NCI-H69 (cell line): ENCODE data around the gene TLDC2.
"Not testable (repeated sequence)": the region's sequence is repeated elsewhere in the genome, so short reads cannot be mapped to it uniquely, and the experiment has no call there.

Experiments used
- DNase-seq: peaks from one replicate; lab custom pipeline; 2025; lab: John Stamatoyannopoulos, UW

TLDC2 gene

DNA sequence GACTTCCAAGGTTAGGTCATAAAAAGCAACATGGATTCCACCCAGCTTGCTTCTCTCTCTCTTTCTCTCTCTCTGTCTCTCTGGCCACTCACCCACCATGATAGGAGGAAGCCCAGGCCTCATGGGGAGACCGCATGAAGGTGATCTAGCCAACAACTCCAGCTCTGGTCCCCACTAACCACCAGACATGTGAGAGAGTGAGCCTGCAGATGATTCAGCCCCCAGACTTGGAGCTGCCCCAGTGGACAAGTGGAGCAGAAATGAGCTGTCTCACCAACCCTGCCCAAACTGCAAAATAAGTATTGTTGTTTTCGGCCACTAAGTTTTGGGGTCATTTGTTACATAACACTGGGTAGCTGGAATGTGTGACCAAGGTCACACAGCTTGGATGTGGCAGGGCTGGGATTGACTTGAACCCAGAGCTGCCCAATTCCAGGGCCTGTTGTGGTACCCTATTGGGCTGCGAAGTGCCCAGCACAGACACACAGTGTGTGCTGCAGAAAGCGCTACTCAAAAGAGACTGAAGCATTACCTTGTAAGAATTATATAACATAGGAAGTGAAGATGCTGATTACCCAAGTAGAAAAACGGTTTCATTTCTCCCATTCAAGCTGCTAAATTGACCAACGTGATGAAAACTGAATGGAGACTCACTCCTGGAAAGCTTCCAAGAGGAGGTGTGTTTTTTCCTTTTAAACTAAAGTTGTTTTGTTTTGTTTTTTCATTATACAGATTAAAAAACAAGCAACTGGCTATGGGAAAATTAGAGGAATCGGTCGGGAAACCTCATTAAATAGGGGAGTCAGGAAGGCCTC, 9.1 kb upstream of the TLDC2 start:
- DNase-seq, result no peak

DNA sequence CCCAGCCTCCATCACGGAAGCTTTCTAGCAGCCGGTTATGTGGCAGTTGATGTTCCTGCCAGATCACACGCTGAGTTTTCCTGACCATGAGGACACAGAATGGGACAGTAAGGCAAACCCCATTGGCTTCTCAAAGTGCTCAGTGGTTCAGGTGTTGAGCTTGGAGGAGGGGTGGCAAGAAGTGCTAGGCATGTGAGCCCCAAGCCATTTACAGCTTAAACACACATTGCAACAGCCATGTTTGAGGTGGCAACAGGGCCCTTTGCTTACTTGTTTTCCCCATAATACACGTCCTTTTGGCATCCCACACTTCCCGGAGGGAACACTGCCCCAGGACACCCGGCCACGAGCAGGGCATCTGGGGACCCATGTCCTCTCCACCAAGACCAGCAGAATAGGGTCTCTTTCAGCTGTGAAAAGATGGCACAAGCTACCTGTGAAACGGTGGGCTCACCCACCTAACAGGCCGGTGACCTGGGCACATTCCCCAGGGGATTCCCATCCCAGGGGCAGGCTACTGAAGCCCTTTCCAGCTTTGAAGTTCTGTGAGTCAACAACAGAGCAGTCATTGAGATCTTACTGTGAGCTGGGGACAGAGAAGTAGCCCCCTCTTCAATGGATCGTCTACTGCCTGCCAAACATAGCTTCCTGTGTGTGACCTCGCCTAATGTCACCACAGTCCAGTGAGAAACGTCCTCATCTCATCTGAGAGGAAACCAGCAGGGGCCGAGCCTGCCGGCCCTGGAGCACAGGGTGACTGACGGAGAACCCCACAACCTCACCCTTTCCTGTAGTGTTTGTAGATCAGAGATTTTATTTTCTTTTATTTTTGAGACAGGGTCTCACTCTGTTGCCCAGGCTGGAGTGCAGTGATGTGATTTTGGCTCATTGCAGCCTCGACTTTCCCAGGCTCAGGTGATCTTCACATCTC, 4.0 kb upstream of the TLDC2 start:
- DNase-seq, result no peak

DNA sequence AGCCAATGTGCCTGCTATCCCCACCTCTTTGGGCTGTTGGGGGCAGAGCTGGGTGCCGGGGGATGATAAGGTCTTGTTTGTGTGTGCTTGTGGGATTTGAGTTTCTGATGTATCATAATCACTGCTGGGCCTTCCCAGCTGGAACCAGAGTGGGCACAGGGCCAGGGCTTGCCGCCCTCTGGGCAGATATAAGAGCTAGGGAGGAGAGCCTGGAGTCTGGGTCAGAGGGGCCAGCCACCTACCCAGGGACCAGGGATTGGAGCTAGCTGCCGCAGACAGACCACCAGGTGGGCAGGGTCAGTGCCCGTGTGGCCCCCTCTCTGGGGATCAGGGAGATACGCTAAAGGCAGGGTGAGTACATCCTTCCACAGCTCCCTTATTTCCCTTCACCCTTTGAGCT, 3.1 kb upstream of the TLDC2 start:
- DNase-seq, result peak; percentile 65

DNA sequence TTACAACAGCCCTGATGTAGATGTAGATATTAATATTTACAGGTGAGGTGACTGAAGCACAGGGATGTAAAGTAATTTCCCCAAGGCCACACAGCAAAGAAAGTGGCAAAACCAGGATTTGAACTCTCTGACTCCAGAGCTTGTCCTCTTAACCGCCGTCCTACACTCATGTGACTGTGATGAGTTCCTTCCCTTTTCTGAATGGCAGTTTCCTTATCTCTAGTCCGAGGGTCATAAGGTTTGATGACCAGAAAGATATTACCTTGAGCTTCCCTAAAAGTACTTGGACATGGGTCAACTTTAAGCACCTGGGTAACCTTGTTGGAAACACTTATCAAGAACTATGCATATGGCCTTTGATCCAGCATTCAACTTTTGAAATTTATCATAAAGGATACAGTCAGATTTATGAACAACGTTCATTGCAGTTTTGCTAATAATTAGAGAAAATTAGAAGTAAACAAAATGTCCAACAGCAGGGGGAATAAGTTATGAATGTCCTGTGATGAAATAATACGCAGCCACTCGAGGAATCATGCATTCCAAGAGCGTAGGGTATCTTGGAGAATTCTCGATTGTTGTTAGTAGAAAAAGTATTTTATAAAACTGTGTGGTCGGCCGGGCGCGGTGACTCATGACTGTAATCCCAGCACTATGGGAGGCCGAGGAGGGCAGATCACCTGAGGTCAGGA, 2.3 kb upstream of the TLDC2 start:
- no peak for DNase-seq

DNA sequence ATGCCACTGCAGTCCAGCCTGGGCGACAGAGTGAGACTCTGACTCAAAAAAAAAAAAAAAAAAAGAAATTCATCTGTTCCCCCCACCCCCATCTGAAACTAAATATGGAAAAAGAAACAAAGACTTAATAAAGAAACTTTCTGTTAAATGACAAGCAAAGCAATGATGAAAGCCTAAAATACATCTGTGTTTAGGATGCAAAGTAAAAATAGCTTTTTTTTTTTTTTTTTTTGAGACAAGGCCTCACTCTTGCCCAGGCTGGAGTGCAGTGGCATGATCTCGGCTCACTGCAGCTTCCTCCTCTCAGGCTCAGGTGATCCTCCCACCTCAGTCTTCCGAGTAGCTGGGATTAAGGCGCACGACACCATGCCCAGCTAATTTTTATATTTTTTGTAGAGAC, 845 bp upstream of the TLDC2 start:
- not testable (repeated sequence) for DNase-seq

DNA sequence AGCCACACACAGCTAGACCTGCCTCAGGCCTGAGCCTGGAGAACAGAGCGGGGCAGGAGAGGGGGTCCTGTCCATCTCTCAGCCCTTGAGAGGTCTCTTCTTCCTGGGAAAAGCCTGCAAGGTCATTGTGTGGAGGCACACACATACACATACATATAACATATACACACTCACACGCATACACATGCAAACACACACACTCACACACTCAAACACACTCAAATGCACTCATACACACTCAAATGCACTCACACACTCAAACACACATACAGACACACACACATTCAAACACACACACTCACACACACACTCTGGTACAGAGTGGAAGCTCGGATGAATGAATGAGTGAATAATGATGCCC, 515 bp downstream of the TLDC2 start:
- no peak for DNase-seq

DNA sequence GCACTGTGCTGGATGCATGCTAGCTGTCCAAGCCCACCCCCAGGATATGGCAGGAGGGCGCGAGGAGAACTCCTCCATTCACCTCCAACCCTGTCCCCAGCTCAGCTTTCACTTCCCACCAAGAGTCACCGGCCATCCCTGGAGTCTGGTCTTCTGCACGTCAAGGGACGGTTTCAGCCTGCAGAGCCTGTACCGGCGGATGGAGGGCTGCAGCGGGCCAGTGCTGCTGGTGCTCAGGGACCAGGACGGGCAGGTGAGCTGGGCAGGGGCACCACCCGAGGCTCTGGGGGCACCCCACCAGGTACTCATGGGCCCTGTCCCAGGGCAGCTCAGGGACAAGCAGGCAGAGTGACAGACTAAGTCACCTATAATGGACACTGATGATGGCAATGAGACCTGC, 3.0 kb downstream of the TLDC2 start:
- DNase-seq, result no peak

DNA sequence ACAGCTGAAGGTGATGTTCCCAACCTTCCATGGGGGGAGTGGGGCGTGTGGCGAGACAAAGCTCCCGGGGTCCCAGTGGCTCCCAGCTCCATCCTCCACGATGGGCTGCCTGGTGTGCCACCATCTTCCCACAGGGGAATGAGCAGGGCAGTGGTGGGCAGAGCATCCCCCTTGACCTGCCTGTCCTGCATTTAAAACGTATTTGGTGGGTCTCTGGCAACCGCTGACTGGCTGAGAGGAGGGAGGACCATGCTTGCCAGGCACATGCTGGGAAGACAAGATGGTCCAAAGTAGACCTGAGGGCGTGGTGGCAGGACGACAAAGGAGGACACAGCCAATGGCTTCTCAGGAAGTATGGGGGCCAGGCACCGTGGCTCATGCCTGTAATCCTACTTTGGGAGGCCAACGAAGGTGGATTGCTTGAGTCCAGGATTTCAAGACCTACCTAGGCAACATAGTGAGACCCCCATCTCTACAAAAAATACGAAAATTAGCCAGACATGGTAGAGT, 4.9 kb downstream of the TLDC2 start:
- DNase-seq, result no peak

DNA sequence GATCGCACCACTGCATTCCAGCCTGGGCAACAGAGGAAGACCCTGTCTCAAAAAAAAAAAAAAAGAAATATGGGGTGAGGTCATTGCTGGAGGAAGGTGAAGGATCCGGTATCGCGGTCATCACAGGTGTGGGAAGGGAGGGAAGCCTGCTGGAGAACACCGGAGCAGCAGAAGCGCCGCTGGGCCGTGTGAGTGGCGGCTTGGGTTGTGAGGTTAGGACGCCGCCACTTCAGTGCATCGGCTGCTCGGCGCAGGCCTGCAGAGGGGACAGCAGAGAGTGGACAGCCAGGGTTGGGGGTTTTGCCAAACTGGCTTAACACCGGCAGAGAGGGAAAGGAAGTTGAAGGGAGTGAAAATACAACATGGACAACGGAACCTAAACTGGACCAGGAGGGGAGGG, 5.4 kb downstream of the TLDC2 start:
- DNase-seq, result no peak

DNA sequence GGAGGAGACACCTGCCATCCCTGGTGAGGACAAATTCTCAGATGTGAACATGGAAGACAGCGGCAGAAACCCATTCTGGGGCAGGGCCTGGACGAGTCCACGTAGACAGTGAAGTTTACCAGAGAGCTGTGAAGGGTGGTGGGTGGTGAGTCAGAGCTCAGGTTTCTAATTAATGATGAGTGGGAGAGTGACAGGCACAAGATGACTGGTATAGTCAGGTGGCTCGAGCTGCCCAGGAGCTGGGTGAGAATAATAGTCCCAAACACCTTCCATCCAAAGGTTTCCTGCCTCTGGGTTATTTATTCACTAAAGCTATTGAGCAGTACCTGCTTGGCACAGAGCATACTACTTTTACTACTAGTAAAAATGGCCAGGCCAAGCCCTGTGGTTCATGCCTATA, 6.0 kb downstream of the TLDC2 start:
- DNase-seq, result peak; percentile 42

DNA sequence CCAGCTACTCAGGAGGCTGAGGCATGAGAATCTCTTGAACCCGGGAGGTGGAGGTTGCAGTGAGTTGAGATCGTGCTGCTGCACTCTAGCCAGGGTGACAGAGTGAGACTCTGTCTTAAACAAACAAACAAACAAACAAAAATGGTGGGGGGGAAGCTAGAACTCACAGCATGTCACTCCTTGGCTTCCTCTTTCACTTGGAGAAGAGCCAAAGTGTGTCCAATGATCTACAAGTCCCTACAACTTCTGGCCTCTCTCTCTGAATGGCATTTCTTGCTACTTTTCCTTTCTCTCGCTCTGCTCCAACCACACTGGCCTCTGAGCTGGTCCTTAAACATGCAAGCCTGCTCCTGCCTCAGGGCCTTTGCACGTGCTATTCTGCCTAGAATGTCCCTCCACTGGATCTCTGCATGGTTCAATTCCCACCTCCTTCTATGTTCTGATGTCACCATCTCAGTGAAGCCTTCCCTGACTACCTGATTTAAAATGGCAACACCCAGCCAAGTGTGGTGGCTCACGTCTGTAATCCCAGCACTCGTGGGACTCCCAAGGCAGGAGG, 8.1 kb downstream of the TLDC2 start:
- no peak for DNase-seq

DNA sequence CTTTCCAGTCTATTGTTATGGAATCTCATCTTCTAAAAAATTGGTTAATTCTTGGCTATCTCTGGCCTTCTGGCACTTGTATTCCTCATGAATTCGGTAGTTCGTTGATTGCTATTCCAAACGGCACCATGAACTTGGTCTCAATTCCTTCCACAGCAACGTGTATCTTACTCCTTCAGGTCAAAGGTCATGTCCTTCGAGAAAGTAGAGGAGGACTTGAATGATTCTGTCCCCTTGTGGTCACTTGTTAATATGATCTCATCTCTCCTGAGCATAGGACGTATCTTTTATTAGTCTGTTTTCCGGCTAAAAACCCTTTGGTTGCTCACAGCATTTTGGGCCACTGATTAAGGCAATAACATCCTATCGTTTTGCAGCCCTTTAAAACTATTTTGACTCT, 9.4 kb downstream of the TLDC2 start:
- DNase-seq, result peak; percentile 5

DNA sequence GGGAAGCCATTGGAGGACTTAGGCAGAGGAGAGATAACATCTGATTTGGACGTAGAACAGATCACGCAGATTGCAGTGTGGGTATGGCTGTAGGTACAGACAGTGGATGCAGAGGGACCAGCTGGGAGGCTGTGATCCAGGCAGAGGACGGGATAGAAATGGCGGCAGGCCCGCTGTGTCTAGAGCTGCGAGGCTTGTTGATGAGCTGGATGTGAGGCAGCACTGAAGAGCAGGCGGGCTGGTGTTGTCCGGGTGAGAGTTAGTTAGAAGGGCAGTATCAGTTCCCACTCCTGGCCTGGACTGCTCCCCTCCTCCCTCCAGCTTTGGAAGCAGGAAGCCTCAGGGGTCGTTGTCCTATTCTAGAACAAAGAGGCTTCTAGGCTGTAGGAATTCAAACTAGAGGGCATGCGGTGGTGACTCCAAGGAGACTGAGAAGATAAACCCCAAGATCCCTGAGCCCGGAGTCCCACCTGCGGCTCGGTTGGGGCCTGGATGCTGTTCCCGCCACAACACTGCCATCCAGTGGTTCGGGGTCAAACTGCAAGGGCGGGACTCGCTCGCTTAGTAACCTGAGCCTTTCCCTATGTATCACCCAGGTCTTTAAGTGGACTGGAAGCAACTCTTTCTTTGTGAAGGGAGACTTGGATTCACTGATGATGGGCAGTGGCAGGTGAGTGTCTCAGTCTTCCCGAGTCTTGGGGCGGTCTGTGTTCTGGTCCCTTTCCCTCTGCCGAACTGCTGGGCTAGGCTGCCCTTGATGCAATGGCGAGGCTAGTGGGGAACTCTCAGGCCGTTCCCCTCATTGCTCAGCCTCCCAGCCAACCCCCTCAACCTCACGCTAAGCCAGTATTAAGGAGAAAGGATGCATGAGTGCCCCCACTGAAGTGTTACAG, 11.2 kb downstream of the TLDC2 start:
- DNase-seq, result peak; percentile 76

DNA sequence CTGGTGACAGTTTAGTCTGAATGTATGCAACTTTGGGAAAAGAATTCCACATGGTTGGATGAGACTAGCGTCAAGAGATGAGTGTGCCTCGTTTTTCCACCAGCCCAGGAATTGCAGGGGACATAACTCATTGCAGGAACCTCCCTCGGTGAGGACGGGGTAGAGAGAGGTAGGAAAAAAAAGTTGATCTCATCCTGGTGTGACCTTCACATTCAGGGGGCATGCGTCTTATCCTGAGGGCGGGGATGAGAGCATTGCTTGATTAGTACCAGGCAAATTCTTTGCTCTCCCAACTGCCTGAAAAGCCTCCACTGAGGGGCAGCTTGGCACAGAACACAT, 11.8 kb downstream of the TLDC2 start:
- DNase-seq, result no peak

DNA sequence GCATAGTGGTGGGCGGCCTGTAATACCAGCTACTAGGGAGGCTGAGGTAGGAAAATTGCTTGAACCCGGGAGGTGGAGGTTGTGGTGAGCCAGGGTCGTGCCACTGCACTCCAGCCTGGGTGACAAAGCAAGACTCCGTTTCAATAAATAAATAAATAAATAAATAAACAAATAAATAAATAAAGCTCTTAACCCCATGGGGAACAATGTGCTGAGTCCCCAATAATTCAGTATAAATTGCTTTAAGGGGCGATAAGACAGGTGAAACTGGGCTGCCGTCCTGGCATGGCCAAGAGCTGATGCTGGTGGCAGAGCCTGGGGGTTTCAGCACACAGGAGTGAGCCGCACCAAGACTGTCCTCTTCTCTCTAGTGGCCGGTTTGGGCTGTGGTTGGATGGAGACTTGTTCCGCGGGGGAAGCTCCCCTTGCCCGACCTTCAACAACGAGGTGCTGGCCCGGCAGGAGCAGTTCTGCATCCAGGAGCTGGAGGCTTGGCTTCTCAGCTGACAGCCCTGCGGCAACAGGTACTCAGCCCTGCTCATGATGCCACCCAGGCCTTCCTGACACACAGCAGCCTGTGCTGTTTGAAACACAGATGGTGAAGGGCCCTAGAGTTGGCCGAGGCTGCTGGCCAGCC, 13.1 kb downstream of the TLDC2 start:
- DNase-seq, result no peak

DNA sequence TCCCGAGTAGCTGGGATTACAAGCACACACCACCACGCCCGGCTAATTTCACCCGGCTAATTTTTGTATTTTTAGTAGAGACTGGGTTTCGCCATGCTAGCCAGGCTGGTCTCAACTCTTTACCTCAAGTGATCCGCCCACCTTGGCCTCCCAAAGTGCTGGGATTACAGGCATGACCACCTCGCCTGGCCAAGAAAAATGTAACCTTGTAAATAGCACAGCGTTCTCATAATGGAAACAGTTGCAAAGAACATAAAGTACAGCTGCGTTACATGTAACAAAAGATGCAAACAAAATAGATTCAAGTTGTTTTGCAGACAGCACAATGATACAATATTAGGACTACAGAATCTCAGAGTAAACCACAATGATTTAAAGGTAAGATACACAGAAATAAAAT, 14.6 kb downstream of the TLDC2 start:
- no peak for DNase-seq

DNA sequence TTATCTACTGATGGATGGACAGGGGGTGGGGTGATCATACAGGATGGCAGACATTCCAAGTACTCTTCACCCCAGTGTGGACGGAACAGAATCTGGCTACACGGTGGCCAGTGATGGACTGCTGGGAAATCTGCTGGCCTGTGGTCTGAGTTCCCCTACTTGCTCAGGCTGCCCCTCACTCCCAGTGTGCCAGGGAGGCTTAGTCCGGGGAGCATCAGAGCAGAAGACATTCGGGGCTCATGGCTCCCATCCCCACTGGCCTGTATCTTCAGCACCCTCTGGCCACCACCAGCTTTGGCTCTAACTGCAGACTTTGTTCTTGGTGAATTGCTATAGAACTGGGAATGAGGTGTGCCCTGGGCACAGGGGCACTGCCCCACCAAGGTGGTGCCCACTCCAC, 15.3 kb downstream of the TLDC2 start:
- DNase-seq, result no peak

DNA sequence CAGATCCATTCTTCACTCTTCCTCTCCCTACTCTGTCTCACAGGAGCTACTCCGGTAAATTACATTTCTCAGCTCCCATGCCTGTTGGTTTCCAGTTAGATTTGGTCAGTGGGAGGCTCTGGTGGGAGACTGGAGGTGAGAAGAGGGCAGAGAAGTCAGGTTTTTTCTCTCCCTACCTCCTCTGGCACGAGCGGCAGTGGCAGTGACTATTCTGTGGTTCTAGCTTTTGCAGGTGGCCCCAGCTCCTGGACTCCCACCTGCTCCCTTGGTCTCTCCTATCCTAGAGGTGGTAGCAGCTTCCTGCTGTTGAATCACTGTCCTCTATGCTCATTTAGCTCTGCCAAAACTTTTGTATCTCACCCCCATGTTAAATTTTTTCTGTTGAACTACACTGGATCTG, 17.9 kb downstream of the TLDC2 start:
- no peak for DNase-seq

DNA sequence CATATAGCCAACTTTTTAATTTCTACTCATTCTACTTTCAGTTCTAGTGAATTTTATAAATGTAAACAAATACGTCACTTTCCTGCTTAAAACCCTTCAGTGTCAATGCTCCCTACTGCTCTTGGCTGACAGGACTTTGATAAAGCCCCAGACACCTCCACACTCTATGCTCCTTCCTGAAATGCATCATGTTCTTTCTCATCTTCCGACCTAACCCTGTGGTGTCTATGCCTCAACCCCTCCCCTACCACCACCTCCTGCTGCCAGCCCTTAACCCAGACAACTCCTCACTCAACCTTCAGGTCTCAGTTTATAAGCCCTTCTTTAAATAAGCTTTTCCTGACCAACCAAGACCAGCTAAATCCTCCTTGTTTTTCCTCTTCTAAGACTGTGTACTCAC, 19.1 kb downstream of the TLDC2 start:
- DNase-seq, result no peak

DNA sequence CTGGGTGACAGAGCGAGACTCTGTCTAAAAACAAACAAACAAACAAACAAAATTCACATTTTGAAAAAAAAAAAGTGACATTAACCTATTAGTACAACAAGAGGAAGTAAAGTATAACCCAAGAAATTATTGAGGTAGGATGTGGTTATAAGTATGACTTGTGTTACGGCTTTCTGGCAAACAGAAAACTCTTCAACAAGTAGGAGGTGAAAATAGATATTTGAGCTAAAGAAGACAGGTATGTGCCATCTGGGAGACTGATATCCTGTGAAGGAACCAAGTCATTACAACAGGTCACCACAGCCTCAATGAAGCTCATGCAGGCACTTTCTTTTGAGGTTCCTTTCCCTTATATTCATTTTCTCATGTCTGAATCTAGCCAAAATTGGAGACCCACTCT, 28.8 kb downstream of the TLDC2 start:
- DNase-seq, result no peak

DNA sequence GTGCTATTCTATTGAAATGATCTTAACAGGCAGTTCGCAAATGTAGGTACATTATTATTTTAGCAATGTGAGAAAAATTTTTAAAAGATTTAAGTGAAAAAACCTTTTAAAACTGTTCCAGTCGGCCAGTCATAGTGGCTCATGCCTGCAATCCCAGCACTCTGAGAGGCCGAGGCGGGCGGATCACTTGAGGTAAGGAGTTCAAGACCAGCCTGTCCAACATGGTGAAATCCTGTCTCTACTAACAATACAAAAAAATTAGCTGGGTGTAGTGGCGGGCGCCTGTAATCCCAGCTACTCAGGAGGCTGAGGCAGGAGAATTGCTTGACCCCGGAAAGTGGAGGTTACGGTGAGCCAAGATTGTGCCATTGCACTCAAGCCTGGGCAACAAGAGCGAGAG, 29.6 kb downstream of the TLDC2 start:
- not testable (repeated sequence) for DNase-seq
